GM19035 (cell line): ENCODE data around the gene NOP56.
"Not testable (repeated sequence)": the region's sequence is repeated elsewhere in the genome, so short reads cannot be mapped to it uniquely, and the experiment has no call there.

Source experiments
- ATAC-seq: cut with Tn5 transposase; IDR thresholded peaks from one replicate; pipeline ENCODE4 v1.9.1; 2021; ENCODE audit not compliant: unreplicated experiment

The NOP56 gene

DNA sequence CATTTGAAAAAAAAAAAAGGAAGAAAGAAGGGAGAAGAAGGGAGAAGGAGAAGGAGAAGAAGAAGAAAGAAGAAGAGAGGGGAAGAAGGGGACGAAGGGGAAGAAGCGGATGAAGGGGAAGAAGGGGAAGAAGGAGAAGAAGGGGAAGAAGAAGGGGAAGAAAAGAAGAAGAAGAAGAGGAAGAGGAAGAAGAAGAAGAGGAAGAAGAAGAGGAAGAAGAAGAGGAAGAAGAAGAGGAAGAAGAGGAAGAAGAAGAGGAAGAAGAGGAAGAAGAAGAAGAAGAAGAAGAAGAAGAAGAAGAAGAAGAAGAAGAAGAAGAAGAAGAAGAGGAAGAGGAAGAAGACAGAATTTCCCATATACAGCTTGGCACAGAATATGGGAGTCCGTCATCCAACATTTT is 29.6 kb downstream of the NOP56 start:
- ATAC-seq: not testable (repeated sequence)

DNA sequence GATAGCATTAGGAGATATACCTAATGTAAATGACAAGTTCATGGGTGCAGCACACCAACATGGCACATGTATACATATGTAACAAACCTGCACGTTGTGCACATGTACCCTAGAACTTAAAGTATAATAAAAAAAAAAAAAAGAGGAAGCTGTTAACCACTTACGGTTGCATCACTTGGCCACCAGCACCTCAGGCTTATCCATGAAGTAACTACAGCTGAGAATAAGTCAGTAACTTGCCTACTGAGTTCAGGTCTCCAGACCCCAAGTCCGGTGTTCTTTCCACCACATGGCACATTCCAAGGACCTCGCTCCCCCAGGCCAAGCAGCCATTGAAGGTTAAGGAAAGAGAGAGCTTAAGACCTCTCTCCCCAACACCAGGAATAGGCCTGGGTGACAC is 32.4 kb downstream of the NOP56 start:
- not testable (repeated sequence) for ATAC-seq

DNA sequence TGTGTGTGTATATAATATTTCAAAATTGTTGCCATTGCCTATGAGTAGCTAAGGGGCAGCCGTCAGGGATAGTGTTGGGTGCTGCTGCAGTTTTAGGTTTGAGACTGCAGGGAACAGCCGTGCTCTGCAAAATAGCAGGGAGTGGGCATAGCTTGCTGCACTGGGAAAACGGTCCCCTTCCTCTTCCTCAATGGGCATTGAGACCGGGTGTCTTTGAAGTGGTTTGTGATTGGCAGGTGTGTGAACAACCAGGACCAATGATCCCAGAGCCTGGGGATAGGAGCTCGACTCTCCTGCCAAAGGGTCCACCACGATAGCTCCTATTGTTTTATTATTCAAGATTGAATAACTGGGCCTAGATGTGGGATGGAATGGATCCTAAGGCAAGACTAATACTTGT is 35.1 kb downstream of the NOP56 start:
- no peak for ATAC-seq

DNA sequence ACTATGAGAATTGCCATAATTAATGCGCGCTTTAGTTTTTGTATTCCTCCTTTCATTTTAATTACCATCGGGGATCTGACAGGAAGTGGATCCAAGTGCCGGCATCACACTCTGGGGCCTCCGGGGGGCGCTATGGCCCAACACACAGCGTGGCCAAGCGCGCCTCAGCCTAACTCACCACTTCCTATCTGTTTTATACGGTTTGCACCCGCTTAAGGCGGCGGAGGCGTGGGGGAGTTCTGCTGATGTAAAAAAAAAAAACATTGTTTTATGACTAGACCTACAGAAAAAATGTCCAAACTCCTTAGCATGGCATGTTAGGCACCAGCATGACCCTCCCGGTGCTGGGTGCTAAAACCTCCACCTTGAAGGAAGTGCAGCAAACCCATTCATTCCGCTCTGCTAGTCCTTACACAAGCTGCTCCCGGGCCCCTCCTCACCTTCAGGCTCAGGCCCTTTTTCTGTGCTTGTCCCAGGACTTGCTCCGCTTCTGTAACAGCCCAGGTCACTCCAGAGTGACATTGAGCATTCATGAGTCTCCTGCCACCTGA is 35.7 kb downstream of the NOP56 start:
- no peak for ATAC-seq

DNA sequence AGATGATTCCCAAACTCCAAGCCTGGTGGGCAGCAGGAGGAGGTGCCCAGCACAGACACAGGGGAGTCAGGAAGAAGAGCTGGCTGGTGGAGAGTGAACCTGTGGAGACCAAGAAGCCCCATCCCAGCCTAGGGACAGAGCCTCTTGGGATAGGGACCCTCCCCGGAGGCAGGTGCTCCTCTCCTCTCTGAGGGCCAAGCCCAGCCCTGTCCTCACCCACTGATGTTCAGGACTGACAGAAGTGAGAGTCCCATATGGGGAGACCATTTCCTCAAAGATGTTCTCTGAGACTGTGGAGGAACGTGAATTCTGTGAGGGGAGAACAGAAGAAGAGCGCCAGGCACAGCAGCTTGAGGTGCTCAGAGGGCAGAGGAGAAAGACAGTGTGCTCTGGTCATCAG is 37.8 kb downstream of the NOP56 start:
- ATAC-seq: no peak

DNA sequence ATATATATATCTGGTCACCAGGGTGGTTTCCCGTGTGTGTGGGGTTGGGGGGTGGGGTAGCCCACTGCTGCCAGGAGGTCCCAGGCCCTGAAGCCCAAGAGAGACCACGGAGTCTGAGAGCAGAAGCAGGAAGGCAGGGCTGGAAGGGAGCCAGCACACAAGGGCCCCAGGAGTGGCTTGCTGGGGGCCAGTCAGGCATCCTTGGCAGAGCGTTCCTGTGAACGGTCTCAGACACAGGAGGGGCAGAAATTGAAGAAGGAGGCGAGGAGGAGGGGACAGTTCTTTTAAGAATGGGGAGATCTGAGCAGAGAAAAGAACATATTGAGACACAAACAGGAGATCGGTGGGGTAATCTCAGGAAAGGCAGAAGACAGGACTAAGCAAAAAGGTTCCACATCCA is 38.3 kb downstream of the NOP56 start:
- no peak for ATAC-seq

DNA sequence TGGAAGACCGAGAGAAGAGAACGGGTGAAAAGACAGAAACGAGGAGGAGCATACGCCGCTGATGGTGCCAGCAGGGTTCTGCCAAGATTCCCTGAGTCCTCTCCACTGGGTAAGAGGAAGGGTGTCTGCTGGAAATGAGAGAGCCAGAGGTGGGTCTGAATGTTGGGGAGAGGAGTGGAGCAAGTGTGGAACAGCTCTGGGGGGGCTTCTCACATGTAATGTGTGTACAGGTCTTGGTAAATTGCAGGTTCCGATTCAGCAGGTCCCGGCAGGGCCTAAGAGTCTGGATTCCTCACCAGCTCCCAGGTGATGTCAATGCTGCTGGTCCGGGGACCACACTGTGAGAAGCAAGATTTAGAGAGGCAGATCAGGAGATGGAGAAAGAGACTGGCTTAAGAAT is 38.7 kb downstream of the NOP56 start:
- ATAC-seq: no peak

DNA sequence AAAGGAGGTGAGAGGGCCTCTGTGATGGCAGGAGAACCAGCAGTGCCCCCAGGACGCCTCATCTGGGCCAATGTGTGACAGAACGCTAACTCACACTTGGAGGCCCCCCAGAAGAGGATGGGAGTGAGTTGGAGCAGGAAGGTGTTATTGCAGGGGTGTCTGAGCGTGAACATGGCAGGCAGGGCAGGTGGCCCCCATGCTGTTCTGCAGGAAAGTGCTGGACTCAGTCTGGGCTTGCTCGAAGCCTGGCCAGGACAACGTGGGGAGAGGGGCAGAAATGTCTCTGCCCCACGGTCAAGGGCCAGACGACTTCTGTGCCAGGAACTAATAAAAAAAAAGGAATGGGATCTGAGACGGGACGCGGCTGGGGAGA is 39.2 kb downstream of the NOP56 start:
- ATAC-seq: no peak

DNA sequence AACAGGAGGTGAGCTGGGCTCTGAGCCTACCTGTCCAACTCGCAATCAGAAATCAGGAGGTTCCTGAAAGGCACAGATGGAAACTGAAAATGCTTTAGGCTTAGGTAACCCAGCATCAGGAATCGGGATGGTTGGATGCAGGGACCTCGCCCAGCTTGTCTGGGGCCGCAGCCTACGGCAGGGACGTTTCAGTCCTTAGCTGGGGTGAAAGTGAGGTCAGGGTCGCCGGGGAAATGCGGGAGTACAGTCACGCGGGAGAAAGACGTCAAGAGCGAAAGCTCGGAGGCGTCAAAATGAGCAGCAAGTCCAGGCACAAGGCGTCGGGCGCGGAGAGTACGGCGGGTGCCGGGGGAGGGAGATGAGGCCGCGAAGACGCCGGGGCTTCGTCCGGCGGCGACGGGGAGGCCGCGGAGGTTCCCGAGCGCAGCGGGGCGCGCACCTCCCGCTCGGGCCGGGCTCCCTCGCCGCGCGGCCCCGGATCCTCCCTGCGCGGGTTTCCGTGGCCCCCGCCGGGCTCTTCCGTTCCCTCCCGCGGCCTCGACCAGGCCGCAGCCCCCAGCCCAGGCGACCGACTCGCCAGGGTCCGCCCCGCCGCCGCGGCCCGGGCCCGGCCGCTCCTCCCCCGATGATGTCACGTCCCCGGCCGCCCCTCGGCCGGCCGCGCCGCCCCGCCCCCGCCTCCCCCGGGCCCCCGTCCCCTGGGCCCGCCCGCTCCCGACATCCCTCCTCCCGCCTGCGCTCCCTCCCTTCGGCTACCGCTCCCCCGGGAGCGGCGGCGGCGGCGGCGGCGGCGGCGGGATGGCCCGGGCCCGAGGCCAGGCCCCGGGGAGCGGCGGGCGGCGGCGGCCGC is 39.8 kb downstream of the NOP56 start, which contains the start of gene EBF4:
Gene EBF4, plus strand, starts transcription at position 745 of the 850 bp plus-strand sequence. CDS start 866 bp downstream, outside the sequence.
- ATAC-seq: no peak

DNA sequence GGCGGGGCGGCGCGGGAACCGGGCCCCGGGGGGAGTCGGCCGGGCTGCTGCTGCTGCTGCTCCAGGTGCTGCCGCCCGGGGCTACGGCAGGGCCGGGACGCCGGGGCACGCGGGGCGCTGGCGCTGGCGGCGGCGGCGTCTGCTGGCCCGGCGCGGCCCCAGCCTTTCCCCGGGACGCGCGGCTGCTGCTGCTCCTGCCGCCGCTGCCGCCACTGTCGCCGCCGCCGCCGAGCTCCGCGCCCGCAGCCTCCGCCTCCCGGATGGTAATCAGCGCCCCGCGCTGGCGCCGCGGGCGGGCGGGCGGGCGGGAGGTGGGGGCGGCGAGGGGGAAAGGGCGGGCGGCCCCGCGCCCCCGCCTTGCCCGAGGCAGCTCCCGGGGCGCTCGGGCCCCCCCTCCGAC is 40.5 kb downstream of the NOP56 start:
- no peak for ATAC-seq

DNA sequence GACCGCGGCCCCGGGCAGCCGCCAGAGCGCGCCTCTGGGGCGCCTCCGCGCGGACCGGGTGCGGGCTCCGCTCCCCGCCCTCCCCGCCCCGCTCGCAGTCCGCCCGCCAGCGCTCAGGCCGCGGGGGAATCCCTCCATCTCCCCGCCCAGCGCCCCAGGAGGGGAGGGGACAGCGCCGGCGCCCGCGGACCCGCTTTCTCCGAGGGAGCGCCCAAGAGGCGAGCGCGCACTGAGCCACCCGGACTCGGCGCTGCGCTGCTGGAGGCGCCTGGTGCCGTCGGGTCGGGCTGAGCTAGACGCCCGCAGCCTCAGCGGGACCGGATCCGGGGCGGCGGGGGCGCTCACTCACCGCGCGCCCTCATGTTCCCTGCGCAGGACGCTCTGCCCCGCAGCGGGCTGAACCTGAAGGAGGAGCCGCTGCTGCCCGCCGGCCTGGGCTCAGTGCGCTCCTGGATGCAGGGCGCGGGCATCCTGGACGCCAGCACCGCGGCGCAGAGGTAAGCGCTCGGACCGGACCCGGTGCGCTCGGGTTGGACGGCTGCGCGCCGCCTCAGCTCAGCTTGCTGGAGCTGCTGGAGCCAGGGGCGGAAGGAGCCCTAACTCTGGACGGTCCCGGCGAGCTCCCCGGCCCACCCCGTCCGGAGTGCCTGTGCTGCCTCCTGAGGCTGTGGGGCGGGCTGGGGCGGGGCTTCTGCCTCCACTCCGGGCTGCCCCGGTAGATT is 41.0 kb downstream of the NOP56 start:
- ATAC-seq: no peak

DNA sequence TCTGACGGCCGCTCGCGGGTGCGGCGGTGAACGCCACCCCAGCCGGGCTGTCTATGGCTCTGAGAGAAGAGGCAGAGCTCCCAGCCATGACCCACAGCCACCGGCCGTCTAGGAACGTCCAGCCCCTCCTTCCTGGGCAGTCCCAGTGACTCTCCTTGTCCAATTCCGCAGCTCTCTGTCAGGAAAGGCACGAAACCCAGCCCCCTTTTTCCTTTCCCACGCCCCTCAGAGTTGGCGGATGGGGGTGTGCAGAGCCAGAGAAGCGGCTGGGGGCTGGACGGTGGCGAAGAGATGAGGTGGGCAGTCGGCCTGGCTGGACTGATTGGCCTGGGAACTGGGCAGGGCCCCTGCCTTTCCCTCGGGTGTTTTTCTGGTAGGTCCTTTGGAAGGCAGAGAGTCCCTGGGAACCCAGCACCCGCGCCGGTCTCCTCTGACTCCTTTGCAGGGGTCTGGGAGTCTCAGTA is 41.6 kb downstream of the NOP56 start:
- ATAC-seq: no peak

DNA sequence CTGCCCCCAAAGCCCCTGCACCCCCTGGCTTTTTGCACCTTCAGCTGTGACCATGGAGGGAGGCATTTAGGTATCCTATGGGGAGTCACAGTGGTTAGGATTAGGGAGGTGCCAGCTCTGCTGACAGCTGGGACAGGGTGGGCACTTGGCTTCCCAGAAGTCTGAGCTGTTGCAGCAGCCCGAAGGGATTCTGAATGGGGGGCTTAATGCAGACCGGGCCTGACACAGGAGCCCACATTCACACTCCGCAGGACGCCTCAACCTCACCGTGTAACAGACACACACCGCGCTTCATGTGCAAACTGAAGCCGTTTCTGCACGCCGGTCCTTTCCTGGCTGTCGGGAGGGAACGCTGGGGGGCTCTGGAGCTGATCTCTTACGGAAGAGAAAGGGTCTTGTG is 42.1 kb downstream of the NOP56 start:
- no peak for ATAC-seq

DNA sequence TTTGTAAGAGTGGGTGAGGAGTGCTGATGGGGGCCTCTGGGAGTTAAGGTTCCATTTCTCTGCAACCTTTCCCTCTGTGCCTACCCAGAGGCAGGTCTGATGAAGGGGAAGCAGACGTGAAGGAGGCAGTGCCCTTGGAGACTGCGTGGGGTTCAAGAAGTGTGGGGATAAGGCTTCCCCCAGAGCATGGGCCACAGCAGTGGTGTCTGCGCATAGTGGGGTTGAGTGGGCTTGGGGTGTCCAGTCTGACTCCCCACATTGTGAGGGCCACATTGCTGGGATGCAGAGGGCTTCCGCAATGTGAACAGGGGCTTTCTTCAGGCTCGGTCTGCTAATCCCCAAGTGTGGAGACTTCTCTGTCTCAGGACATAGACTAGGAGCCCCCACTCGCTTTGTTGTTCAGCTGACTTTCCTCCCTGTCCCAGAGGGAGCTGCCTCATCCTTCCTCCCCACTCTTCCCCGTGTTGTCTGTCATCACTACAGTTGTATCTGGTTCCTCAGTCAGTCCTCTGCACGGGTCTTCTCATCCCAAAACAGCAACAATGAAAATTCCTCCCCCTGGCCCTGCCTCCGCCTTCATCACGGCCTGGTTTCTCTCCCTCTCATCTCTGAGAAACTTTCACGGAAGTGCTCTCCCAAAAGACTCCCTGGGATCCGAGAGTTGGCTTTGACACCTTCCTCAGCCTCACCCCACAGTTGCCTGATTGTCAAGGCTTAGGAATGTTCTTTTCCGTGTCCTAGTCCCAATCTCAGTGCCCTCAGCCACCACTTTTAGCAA is 43.0 kb downstream of the NOP56 start:
- no peak for ATAC-seq

DNA sequence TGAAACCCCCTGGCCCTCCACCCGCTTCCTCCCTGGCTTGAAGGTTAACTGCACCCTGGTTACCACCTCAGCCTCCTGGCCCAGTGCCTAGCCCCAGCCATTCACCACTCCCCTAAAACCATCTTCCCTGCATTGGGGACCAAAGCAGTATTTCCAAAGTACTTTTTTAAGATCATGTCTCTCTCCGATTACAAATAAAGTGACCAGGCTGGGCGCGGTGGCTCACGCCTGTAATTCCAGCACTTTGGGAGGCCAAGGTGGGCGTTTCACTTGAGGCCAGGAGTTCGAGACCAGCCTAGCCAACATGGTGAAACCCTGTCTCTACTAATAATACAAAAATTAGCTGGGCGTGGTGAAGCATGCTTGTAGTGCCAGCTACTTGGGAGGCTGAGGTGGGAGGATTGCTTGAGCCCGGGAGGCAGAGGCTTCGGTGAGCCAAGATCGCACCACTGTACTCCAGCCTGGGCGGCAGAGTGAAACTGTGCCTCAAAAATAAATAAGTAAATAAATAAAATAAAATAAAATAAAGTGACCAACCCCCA is 43.6 kb downstream of the NOP56 start:
- not testable (repeated sequence) for ATAC-seq

DNA sequence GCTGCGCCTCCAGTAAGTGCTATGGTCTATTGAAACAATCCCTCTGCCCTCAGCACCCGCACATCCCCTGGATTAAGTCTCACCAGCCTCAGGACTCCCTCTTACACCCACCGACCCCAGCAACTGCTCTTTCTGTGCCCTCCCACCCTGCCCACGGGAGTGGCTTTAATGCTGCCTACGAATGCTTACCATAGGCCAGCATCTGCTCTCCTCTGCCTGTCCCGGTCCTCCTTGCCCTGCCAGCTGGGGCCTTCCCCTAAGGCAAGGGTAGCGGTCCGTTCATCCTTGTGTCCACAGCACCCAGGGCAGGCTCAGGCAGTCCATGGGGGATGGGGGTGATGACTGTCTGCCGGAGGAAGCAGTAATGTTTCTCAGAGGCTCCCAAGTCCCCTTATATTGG is 44.2 kb downstream of the NOP56 start:
- ATAC-seq: no peak

DNA sequence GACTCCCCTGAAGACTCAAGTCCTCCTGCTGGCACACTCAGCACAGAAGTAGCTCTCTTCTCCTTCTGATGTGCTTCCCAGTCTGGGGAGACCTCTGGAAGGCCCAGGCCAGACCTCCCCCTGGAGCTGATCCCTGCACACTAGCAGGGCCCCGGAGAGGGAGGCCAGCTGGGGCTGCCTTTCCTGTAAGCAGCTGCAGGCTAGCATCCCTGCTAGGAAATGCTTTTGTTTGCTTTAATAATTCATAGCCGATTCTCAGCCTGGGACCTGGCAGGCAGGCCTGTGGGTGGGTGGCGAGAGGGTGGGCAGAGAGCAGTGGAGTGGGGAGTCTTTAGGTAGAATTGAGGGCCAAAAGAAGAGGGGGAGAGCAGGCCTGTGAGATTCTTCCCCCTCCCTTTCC is 45.3 kb downstream of the NOP56 start:
- ATAC-seq: no peak

DNA sequence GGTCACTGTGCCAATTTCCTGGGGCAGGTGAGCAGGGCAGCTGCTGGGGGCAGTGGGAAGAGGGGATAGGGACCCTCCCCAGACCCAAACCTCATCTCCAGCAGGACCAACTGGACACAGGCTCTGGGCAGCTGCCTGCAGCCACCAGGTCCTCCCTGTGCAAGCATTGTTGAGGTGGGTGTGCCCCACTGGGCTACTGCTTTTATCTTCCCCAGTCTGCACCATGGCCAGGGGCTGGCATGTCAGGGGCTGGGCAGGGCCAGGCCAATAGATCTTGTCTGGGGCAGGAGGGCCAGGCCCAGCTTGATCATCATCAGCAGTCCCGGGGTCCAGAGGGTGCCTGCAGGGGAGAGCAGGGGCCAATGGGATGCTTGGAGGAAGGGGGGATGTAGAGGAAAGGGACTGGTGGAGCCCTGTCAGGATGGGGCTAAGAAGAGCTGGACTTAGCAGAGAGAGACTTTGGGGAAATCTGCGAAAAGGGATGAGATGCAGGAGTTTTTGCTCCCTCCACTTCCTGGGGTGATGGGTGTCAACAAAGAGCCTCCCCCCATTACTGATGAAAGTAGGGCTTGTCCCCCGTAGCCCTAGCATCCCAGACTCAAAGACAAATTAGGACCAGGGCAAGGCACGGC is 45.9 kb downstream of the NOP56 start:
- no peak for ATAC-seq

DNA sequence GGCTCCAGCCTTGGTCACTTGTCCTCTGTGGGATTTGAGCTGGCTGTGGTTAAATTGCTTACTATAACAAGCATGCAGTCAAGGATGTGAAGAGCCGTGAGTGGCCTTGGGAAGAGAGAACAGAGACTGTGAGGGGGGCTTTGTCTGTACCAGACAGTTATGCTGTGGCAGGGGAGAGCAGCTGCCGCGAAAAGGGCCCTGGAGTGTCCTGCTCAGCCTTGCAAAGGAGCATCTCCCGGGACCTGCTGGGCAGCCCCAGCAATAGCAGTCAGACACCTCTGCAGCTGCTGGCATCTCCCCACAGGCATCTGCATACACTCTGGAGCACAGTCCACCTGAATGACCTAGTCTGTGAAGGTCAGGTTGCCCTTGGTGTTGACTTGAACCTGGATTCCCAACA is 46.5 kb downstream of the NOP56 start:
- ATAC-seq: no peak

DNA sequence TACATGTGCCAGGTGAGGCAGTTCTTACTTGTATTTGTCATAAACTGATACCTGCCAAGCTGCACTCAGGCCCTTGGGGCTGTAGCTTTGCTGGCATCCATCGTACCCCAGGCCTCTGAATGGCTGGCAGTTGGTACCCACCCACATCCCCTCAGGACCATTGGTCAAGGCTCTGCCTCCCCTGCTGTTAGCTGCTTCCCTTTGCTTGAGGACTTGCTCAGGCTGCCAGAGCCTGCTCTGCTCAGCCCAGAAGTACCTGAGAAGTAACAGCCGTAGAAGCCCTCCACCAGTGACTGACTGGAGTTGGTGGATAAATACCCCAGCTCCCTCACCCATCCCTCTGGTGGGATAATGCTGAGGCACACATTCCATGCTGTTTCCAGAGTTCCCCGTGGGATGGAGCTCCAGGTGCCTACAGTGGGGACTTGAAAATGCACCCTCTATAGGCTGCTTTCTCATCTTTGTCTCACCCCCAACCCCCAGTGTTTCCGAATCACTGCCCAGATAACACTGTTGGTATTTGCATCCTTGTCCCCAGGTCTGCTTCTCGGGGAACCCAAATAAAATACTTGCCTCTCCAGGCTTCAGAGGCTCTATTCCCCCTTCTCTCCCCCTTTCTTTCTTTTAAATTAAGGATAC is 47.5 kb downstream of the NOP56 start:
- ATAC-seq: no peak
